CD4-positive, alpha-beta T cell (primary cell): Measurements from ENCODE around the gene SLC35B1. TPM values are rescaled to one million over a fixed set of nuclear protein-coding genes. Genes with fewer than 3 reads are reported as not detected.

Experiments
- ATAC-seq: fragments of 200-7000 bp; cut with Tn5 transposase; one replicate; pipeline ENCODE4 v1.10.0; 2022; ENCODE audit warnings: mild to moderate bottlenecking; ENCODE audit not compliant: poor library complexity
- CTCF ChIA-PET: fragments of 350-600 bp; sonication (Branson Sonifier 250); formaldehyde crosslinking; loops from one replicate; lab custom pipeline; 2021; ENCODE audit warnings: antibody characterized with exemption, inconsistent platforms; lab: Charles Lee
- POLR2A ChIA-PET: fragments of 350-600 bp; sonication (Branson Sonifier 250); formaldehyde crosslinking; loops from one replicate; lab custom pipeline; 2021; ENCODE audit warnings: antibody characterized with exemption, inconsistent platforms; lab: Charles Lee
- DNase-seq, 14 experiments: peaks; one replicate each; pipeline ENCODE4 v3.0.0-alpha.2; 2013 to 2020; ENCODE audit warnings: mixed read lengths in 2 of 14
- H3K27ac ChIP-seq, 2 donors: one replicate each; pipeline versions ENCODE4 v1.5.1 to v1.7.0; 2013; ENCODE audit warnings: low read length in 2 of 2, low read depth in 1 of 2, mild to moderate bottlenecking in 1 of 2
- H3K27me3 ChIP-seq, 2 experiments: 1 replicate in 1 of 2; 2 replicates in 1 of 2; pipeline versions ENCODE4 v1.6.1 to v1.7.0; 2013; ENCODE audit warnings: low read length in 2 of 2, control low read depth in 1 of 2, mild to moderate bottlenecking in 1 of 2, moderate library complexity in 1 of 2; ENCODE audit not compliant: insufficient read depth in 2 of 2, control insufficient read depth in 1 of 2
- H3K36me3 ChIP-seq: one replicate; pipeline ENCODE4 v1.6.1; 2013; ENCODE audit warnings: low read length, control low read depth; ENCODE audit not compliant: insufficient read depth
- H3K4me1 ChIP-seq: one replicate; pipeline ENCODE4 v1.6.1; 2013; ENCODE audit warnings: low read length, control low read depth; ENCODE audit not compliant: insufficient read depth
- H3K4me3 ChIP-seq: one replicate; pipeline ENCODE4 v1.5.1; 2013; ENCODE audit warnings: mild to moderate bottlenecking, low read length, moderate library complexity
- H3K9me3 ChIP-seq, 2 experiments: 1 replicate in 1 of 2; 2 replicates in 1 of 2; pipeline versions ENCODE4 v1.6.1 to v1.7.0; 2013; ENCODE audit warnings: low read length in 2 of 2, mild to moderate bottlenecking in 2 of 2, control low read depth in 1 of 2, moderate library complexity in 1 of 2; ENCODE audit not compliant: control insufficient read depth in 1 of 2, insufficient read depth in 1 of 2
- H3K27ac Mint-ChIP-seq: one replicate; pipeline ENCODE4 v1.8.0; 2020; ENCODE audit warnings: mixed read lengths
- H3K27me3 Mint-ChIP-seq: one replicate; pipeline ENCODE4 v1.8.0; 2021; ENCODE audit warnings: mixed read lengths
- H3K36me3 Mint-ChIP-seq: one replicate; pipeline ENCODE4 v1.8.0; 2021; ENCODE audit warnings: low read depth, mixed read lengths
- H3K4me1 Mint-ChIP-seq: one replicate; pipeline ENCODE4 v1.8.0; 2021; ENCODE audit warnings: low read depth, mixed read lengths
- H3K4me3 Mint-ChIP-seq: one replicate; pipeline ENCODE4 v1.8.0; 2020; ENCODE audit warnings: mild to moderate bottlenecking, mixed read lengths
- H3K9me3 Mint-ChIP-seq: one replicate; pipeline ENCODE4 v1.8.0; 2020; ENCODE audit warnings: mixed read lengths
- CTCF ChIP-seq: fragments of 200-600 bp; IDR thresholded peaks from one replicate; pipeline ENCODE4 v1.8.0; 2022; ENCODE audit warnings: antibody characterized with exemption, mild to moderate bottlenecking
- intact Hi-C, 2 experiments: fragments of 100-400 bp; cut with DNase I in 1 of 2; cut with micrococcal nuclease in 1 of 2; formaldehyde crosslinking; loops; one replicate each; pipeline versions ENCODE4 v1.15.1 to v1.9.0; 2023 to 2025; cut with DNase I, micrococcal nuclease
- total RNA-seq, 174 experiments: library from RNA in 2 of 174; stranded (reverse) in 2 of 174; gene quantifications; one replicate each; pipeline ENCODE4 v1.2.3 and lab custom pipeline; 2021 to 2026

The SLC35B1 gene
- total RNA-seq, 2 experiments from 2014 or later = 44.0 to 46.8 TPM

GRCh38 chr17:49723423-49723822, 15.7 kb upstream of the SLC35B1 start:
- H3K36me3 Mint-ChIP-seq = peaks cover 89% of the 10 kb centered on the region
- CTCF ChIA-PET = no interaction called here

GRCh38 chr17:49722066-49722465, 14.3 kb upstream of the SLC35B1 start:
- peaks cover 33% of the 10 kb centered on the region for H3K4me1 ChIP-seq
- H3K9me3 ChIP-seq = no peaks in the 10 kb centered on the region
- POLR2A ChIA-PET = interaction anchor here (0.6 to 1.9 kb wide), 5 partner anchors 14 to 26 kb away, joined by 3 to 7 read pairs (median 3); partner anchors contain the start of gene SLC35B1
- Mint-ChIP-seq H3K4me1 (peaks cover 36% of the 10 kb centered on the region), H3K9me3 (no peaks in the 10 kb centered on the region), H3K4me3 (no peak overlapping the region), H3K27me3 (no peaks in the 10 kb centered on the region), H3K27ac (peak overlapping the region; percentile 71), H3K36me3 (peaks cover 92% of the 10 kb centered on the region)
- CTCF ChIA-PET = no interaction called here
- intact Hi-C loops = no loop called here
- DNase-seq (no peak), ATAC-seq (no peak)
- TF ChIP-seq CTCF = no peak
- peak overlapping the region in 1 of 2 donors; percentile 8 for H3K27ac ChIP-seq
- no peaks in the 10 kb centered on the region for H3K27me3 ChIP-seq
- H3K4me3 ChIP-seq = no peak overlapping the region
- peaks cover 88% of the 10 kb centered on the region for H3K36me3 ChIP-seq

More at GRCh38 chr17:49723423-49723822, 15.7 kb upstream of the SLC35B1 start:
- no peak for TF ChIP-seq CTCF
- peak overlapping the region; percentile 71 for H3K27ac Mint-ChIP-seq
- ATAC-seq = no peak
- POLR2A ChIA-PET = interaction anchor here (0.7 to 1.9 kb wide), 3 partner anchors 15 to 127 kb away, joined by 3 to 7 read pairs (median 3); no protein-coding TSS in a partner anchor
- no peaks in the 10 kb centered on the region for H3K9me3 ChIP-seq
- H3K27me3 Mint-ChIP-seq = no peaks in the 10 kb centered on the region
- no peak for DNase-seq
- peaks cover 89% of the 10 kb centered on the region for H3K36me3 ChIP-seq
- peak overlapping the region in 1 of 2 donors; percentile 44 for H3K27ac ChIP-seq
- intact Hi-C loops = no loop called here
- no peak overlapping the region for H3K4me3 Mint-ChIP-seq
- H3K4me1 Mint-ChIP-seq = peaks cover 34% of the 10 kb centered on the region
- no peaks in the 10 kb centered on the region for H3K27me3 ChIP-seq
- H3K4me1 ChIP-seq = peaks cover 32% of the 10 kb centered on the region
- no peaks in the 10 kb centered on the region for H3K9me3 Mint-ChIP-seq
- H3K4me3 ChIP-seq = no peak overlapping the region

- H3K4me1 Mint-ChIP-seq = peaks cover 34% of the 10 kb centered on the region
- peak in 3 of 14 experiments; percentile 21 to 61 (median 56) for DNase-seq
- POLR2A ChIA-PET = interaction anchor here (1.1 kb wide), 1 partner anchor 31 kb away, joined by 3 read pairs; no protein-coding TSS in a partner anchor
- no peak overlapping the region for H3K4me3 Mint-ChIP-seq
- H3K27me3 Mint-ChIP-seq = no peaks in the 10 kb centered on the region
- H3K27ac ChIP-seq = peak overlapping the region; percentile 62 to 86
- peak overlapping the region; percentile 80 for H3K27ac Mint-ChIP-seq
- H3K4me3 ChIP-seq = no peak overlapping the region
- H3K4me1 ChIP-seq = peaks cover 49% of the 10 kb centered on the region
- TF ChIP-seq CTCF = no peak
- H3K9me3 ChIP-seq = no peaks in the 10 kb centered on the region
- CTCF ChIA-PET = interaction anchor here (2.6 kb wide), 1 partner anchor 9 kb away, joined by 10 read pairs; the partner anchor contains the start of gene SLC35B1
- peaks cover 91% of the 10 kb centered on the region for H3K36me3 Mint-ChIP-seq
- no peak for ATAC-seq
- intact Hi-C loops = loop anchor here (2.0 kb wide), 2 partner anchors 21 to 45 kb away; no protein-coding TSS in a partner anchor
- H3K36me3 ChIP-seq = peaks cover 89% of the 10 kb centered on the region
- H3K9me3 Mint-ChIP-seq = no peaks in the 10 kb centered on the region
- H3K27me3 ChIP-seq = no peaks in the 10 kb centered on the region
Observed at GRCh38 chr17:49717371-49717861, 9.7 kb upstream of the SLC35B1 start.
